ENCODE results near the gene LOX. TPM values are rescaled to one million over a fixed set of nuclear protein-coding genes. Genes with fewer than 3 reads are reported as not detected.
A peak's percentile ranks its signal among the peaks of the same experiment; 100 is the strongest.

LOX gene
- total RNA-seq, 3 donors from 2014 or later (not counting 1 experiment from before 2014, with no cell fraction given) = 0.05 to 0.16 TPM; not detected in 1

GRCh38 chr5:122081541-122081940, 3.5 kb upstream of the LOX start:
- Mint-ChIP-seq H3K36me3 (no peaks in the 10 kb centered on the region), H3K4me3 (no peak overlapping the region), H3K27ac (no peak overlapping the region), H3K9me3 (peaks cover 0 to 4% of the 10 kb centered on the region in 2 donors), H3K27me3 (ENCODE audit: low read depth in 2 of 2) (peaks cover 24 to 34% of the 10 kb centered on the region in 2 donors), H3K4me1 (peaks cover 7 to 8% of the 10 kb centered on the region in 2 donors)
- no peak overlapping the region for H3K27ac ChIP-seq (ENCODE audit: low read length)
- no peaks in the 10 kb centered on the region for H3K36me3 ChIP-seq (ENCODE audit: control insufficient read depth, insufficient read depth, low read length)
- WGBS (ENCODE audit: insufficient coverage) = 96% methylated on average over 2 of the region's 2 CpGs
- ATAC-seq = no peak
- TF ChIP-seq, protein P1, sequence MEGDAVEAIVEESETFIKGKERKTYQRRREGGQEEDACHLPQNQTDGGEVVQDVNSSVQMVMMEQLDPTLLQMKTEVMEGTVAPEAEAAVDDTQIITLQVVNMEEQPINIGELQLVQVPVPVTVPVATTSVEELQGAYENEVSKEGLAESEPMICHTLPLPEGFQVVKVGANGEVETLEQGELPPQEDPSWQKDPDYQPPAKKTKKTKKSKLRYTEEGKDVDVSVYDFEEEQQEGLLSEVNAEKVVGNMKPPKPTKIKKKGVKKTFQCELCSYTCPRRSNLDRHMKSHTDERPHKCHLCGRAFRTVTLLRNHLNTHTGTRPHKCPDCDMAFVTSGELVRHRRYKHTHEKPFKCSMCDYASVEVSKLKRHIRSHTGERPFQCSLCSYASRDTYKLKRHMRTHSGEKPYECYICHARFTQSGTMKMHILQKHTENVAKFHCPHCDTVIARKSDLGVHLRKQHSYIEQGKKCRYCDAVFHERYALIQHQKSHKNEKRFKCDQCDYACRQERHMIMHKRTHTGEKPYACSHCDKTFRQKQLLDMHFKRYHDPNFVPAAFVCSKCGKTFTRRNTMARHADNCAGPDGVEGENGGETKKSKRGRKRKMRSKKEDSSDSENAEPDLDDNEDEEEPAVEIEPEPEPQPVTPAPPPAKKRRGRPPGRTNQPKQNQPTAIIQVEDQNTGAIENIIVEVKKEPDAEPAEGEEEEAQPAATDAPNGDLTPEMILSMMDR (IDR thresholded peaks at IDR 0.05) = no peak
- H3K9me3 ChIP-seq (ENCODE audit: control insufficient read depth, insufficient read depth, low read length) = no peaks in the 10 kb centered on the region
- intact Hi-C loops (cut with micrococcal nuclease) = no loop called here
- H3K27me3 ChIP-seq (ENCODE audit: control insufficient read depth, insufficient read depth, low read length) = peaks cover 9% of the 10 kb centered on the region
- DNase-seq = no peak
- no peak overlapping the region for H3K4me3 ChIP-seq (ENCODE audit: low read length)
- H3K4me1 ChIP-seq (ENCODE audit: control insufficient read depth, insufficient read depth, low read length) = peaks cover 16% of the 10 kb centered on the region

- Mint-ChIP-seq H3K36me3 (no peaks in the 10 kb centered on the region), H3K4me3 (peak overlapping the region; percentile 11), H3K9me3 (peaks cover 0 to 2% of the 10 kb centered on the region in 2 donors), H3K27ac (no peak overlapping the region), H3K27me3 (ENCODE audit: low read depth in 2 of 2) (peaks cover 27 to 51% of the 10 kb centered on the region in 2 donors), H3K4me1 (peaks cover 7 to 8% of the 10 kb centered on the region in 2 donors)
- peaks cover 16% of the 10 kb centered on the region for H3K4me1 ChIP-seq (ENCODE audit: control insufficient read depth, insufficient read depth, low read length)
- no peaks in the 10 kb centered on the region for H3K36me3 ChIP-seq (ENCODE audit: control insufficient read depth, insufficient read depth, low read length)
- H3K4me3 ChIP-seq (ENCODE audit: low read length) = no peak overlapping the region
- ATAC-seq (no peak), DNase-seq (no peak)
- H3K27me3 ChIP-seq (ENCODE audit: control insufficient read depth, insufficient read depth, low read length) = peaks cover 12% of the 10 kb centered on the region
- intact Hi-C loops (cut with micrococcal nuclease) = no loop called here
- no peaks in the 10 kb centered on the region for H3K9me3 ChIP-seq (ENCODE audit: control insufficient read depth, insufficient read depth, low read length)
- TF ChIP-seq, protein P1 (IDR thresholded peaks at IDR 0.05) = no peak
- no peak overlapping the region for H3K27ac ChIP-seq (ENCODE audit: low read length)
- WGBS (ENCODE audit: insufficient coverage) = 2% methylated on average over 78 of the region's 78 CpGs
These were observed 518 bp downstream of the LOX start for GRCh38 chr5:122077366-122078115.

DNA sequence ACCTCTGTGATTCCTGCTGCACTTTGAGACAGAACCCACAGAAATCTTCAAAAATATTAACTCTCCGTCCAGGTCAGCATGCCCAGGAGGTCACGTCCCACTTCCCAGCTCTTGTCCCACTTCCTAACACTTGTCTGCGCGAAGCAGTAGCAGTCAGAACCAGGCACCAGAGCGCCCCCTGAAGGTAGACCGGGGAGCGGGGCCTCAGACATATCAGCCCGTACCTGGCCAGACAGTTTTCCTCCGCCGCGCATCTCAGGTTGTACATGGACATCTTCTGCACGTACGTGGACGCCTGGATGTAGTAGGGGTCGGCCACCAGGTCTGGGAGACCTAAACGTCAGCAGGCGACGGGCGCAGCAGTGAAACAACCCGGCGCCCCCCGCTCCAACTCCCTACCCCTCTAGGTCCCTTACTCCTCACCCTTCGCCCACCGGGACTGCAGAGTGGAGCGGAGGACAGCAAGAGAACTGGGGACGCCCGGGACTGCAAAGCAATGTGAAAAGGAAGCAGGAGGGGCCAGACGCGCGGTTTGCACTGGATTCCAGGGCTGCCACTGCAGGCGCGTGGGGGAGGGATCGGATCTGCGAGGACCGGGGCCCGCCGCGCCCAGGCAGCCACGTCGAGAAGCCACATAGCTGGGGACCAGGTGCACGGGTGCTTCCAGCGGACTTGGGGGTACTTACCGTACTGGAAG, 1.2 kb downstream of the LOX start:
- H3K4me3 ChIP-seq (ENCODE audit: low read length) = no peak overlapping the region
- ATAC-seq (peak in 1 of 3 donors; percentile 17), DNase-seq (peak in 1 of 2 donors; percentile 14)
- Mint-ChIP-seq H3K9me3 (peaks cover 0 to 2% of the 10 kb centered on the region in 2 donors), H3K4me1 (peaks cover 7 to 8% of the 10 kb centered on the region in 2 donors), H3K27ac (no peak overlapping the region), H3K36me3 (no peaks in the 10 kb centered on the region), H3K27me3 (ENCODE audit: low read depth in 2 of 2) (peaks cover 27 to 51% of the 10 kb centered on the region in 2 donors), H3K4me3 (peak overlapping the region; percentile 11)
- no peak overlapping the region for H3K27ac ChIP-seq (ENCODE audit: low read length)
- WGBS (ENCODE audit: insufficient coverage) = 1% methylated on average over 43 of the region's 43 CpGs
- intact Hi-C loops (cut with micrococcal nuclease) = no loop called here
- H3K4me1 ChIP-seq (ENCODE audit: control insufficient read depth, insufficient read depth, low read length) = peaks cover 16% of the 10 kb centered on the region
- no peaks in the 10 kb centered on the region for H3K9me3 ChIP-seq (ENCODE audit: control insufficient read depth, insufficient read depth, low read length)
- no peaks in the 10 kb centered on the region for H3K36me3 ChIP-seq (ENCODE audit: control insufficient read depth, insufficient read depth, low read length)
- TF ChIP-seq, protein P1 (IDR thresholded peaks at IDR 0.05) = no peak
- peaks cover 12% of the 10 kb centered on the region for H3K27me3 ChIP-seq (ENCODE audit: control insufficient read depth, insufficient read depth, low read length)

Measured in natural killer cell (primary cell).